GM18499 (cell line): ENCODE data around the gene SARDH.

Experiments
- ATAC-seq: cut with Tn5 transposase; IDR thresholded peaks from one replicate; pipeline ENCODE4 v1.9.1; 2021; ENCODE audit warnings: moderate number of reproducible peaks; ENCODE audit not compliant: insufficient read depth, unreplicated experiment

SARDH gene

GRCh38 chr9:133674091-133674490, 64.1 kb downstream of the SARDH start:
- ATAC-seq: no peak

DNA sequence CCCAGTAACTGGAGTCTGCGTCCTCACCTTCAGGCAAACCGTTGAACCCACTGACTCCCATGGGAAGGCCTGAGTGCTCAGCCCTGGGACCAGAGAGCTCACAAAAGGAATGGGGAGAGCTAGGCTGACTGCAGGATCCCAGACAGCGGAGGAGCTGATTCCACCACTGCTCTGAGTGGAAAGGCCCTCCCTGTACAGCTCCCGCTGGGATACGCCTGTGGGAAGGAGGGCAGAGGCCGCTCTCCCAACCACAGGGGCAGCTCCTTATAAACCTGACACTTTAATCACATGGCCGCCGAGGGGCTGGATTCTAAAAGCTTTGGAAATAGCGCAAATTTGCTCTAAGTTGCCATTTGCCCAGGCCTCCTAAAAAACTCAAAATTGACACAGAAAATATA, 64.9 kb downstream of the SARDH start:
- no peak for ATAC-seq

- no peak for ATAC-seq
These were observed 65.5 kb downstream of the SARDH start for GRCh38 chr9:133672503-133673257.

- no peak for ATAC-seq
These were observed 66.8 kb downstream of the SARDH start for GRCh38 chr9:133671371-133671770.

DNA sequence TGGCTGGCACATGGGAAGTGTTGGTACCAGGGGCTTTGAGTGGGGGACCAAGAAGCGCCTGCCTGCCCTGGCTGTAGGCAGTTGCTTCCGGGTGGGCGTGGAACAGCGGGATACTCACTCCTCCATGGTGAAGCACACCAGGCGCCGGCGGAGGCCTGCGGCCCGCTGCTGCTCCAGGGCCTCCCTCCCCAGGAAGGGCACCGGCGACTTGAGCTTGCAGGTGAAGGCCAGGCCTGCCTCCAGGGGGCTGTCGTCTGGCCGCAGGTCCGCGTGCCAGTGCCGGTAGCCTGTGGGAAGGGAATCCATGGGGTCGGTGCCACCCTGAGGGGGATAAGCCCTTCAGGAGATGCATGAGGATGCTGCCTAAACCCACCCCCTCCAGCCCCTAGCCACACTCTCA, 67.7 kb downstream of the SARDH start:
- no peak for ATAC-seq

- no peak for ATAC-seq
These were observed 68.9 kb downstream of the SARDH start for GRCh38 chr9:133669182-133669801.

GRCh38 chr9:133667759-133668450, 70.2 kb downstream of the SARDH start:
- no peak for ATAC-seq

DNA sequence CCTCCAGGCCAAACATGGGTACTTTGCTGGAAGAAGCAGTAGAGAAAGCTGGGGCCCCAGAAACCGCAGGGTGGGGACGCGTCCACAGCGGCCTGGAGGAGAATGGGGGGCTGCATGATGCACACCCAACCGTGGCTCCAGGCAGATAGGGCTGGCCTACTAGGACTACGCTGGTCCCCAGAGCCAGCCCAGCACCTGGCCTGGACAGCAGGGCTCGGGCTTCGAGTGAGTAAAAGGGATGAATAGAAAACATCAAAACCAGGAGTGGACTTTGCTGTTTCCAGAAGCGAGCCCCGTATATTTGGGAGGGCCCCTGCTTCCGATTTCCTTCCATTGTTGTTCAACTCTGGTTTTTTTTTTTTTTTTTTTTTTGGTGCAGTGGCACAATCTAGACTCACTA, 71.3 kb downstream of the SARDH start:
- ATAC-seq: no peak

- ATAC-seq: no peak
These were observed 71.8 kb downstream of the SARDH start for GRCh38 chr9:133666387-133666786.

DNA sequence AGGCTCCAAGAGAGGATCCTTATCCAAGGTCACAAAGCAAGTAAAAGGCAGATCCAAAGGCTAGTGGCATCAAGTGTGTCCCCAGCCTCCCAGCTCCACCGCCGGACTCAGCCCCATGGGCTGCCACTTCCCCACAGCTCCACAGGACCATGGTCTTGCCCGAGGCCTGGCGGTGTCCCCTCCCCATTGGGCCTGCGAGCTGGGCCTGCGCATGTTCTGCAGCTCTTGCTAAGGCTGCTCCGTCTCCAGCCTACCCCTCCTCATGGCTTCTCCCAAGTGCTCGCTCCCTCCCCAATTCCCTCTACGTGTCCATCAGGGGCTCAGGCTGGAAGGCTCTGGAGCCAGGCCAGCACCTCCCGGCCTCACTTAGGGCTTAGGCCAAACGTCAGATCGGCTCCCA, 72.6 kb downstream of the SARDH start:
- no peak for ATAC-seq

DNA sequence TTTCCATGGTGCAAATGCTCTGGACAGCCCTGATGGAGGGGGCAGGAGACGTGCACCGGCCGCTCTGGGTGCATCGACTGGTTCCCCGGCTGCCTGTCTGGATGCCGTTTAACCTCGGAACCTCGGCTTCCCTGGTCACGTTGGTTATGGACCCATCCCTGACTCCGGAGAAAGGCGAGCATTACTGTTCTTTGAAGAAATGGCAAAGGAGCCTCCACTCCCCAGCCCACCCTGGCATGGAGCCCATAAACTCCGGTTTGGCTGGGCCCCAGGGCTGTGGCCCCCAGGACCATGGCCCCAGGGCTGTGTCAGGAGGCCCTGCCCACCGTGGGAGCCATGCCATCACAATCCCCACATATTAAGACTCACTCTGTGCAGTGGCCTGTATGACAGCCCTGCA, 73.1 kb downstream of the SARDH start:
- ATAC-seq: no peak

DNA sequence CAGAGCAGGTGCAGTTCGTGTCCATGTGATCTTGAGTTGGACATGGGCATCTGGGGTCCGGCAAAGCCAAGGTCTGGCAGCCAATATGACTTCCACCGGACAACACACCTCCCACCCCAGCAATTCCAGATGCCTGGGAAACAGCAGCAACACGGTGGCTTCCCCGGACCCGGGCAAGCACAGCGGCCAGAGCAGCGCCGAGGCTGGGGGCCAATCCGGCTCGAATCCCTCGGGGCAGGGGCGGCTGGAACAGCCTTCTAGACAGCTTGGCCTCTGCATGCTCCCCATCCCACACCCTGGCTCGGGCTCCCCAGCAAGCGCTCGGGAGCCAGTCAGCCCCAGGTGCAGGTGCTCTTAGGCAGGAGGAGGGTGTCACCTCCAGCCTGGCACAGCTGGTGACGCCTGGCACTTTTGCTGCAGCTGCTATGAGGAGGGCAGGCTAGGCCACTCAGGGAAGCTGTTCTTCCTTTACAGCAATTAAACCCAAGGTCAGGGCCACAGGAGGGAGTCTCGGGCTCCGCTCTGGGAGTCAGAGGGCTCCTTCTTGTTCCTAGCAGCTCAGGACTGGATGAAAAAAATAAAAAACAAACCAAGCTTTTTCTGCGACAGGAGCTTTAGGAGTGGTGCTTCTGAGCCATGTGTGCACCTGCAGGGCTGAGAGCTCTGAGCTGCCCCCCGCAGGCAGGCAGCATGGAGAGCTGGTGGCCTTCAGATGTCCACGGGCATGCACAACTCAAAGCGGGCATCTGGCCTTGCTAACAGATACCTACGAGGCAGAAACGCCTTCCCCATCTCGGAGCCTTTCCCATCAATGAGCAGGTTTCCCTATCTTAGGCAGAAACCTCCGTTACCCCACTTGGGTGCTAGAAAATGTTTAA, 73.7 kb downstream of the SARDH start:
- ATAC-seq: no peak

- no peak for ATAC-seq
These were observed 76.2 kb downstream of the SARDH start for GRCh38 chr9:133661846-133662540.

GRCh38 chr9:133659516-133659915, 78.6 kb downstream of the SARDH start:
- no peak for ATAC-seq

GRCh38 chr9:133658442-133659431, 79.4 kb downstream of the SARDH start:
- ATAC-seq: no peak

- ATAC-seq: no peak
These were observed 81.0 kb downstream of the SARDH start for GRCh38 chr9:133657120-133657661.

- ATAC-seq: no peak
These were observed 81.7 kb downstream of the SARDH start for GRCh38 chr9:133656211-133657119.

- no peak for ATAC-seq
These were observed 82.5 kb downstream of the SARDH start for GRCh38 chr9:133655701-133656100.
